Omental fat pad (tissue), 4 donors: ENCODE results near the gene TREH. TPM values are rescaled to one million over a fixed set of nuclear protein-coding genes. Genes with fewer than 3 reads are reported as not detected.
"Not testable (repeated sequence)": the region's sequence is repeated elsewhere in the genome, so short reads cannot be mapped to it uniquely, and the experiment has no call there.

ENCODE experiments used
- ATAC-seq: fragments of 150-250 bp; one replicate; pipeline ENCODE4 v1.9.1; 2016; ENCODE audit warnings: mild to moderate bottlenecking, moderate library complexity; ENCODE audit not compliant: low FRiP score
- DNase-seq: peaks from one replicate; pipeline ENCODE4 v3.0.0-alpha.2; 2019; ENCODE audit warnings: low spot score
- CTCF ChIP-seq, 3 donors: fragments of 450-650 bp; IDR thresholded peaks; one replicate each; pipeline ENCODE4 v1.5.1; 2016 to 2017; ENCODE audit warnings: antibody characterized with exemption in 3 of 3, mild to moderate bottlenecking in 3 of 3, moderate library complexity in 2 of 3
- total RNA-seq, 4 donors: library from RNA; depleted of rRNA; stranded (reverse); fragments of >200 nt; gene quantifications; one replicate each; pipeline ENCODE4 v1.1.0, GENCODE V29; 2016

TREH gene
- total RNA-seq, 4 donors from 2014 or later: not detected

- no peak for TF ChIP-seq CTCF (IDR thresholded peaks at IDR 0.05)
- ATAC-seq (no peak), DNase-seq (no peak)
Measured at GRCh38 chr11:118682372-118682771, 2.9 kb upstream of the TREH start.

- not testable (repeated sequence) for DNase-seq, ATAC-seq
Measured at GRCh38 chr11:118678908-118679307, 542 bp downstream of the TREH start.

GRCh38 chr11:118677977-118678376, 1.5 kb downstream of the TREH start:
- TF ChIP-seq CTCF (IDR thresholded peaks at IDR 0.05): no peak
- ATAC-seq (no peak), DNase-seq (no peak)

- TF ChIP-seq CTCF (IDR thresholded peaks at IDR 0.05): no peak
- DNase-seq: no peak
- ATAC-seq: no peak
Measured at GRCh38 chr11:118674082-118674435, 5.4 kb downstream of the TREH start.

GRCh38 chr11:118673361-118674081, 5.9 kb downstream of the TREH start:
- ATAC-seq: no peak
- no peak for DNase-seq
- TF ChIP-seq CTCF (IDR thresholded peaks at IDR 0.05): no peak

GRCh38 chr11:118672846-118673245, 6.6 kb downstream of the TREH start:
- no peak for TF ChIP-seq CTCF (IDR thresholded peaks at IDR 0.05)
- DNase-seq (no peak), ATAC-seq (no peak)

GRCh38 chr11:118671254-118671653, 8.2 kb downstream of the TREH start:
- ATAC-seq (no peak), DNase-seq (no peak)
- no peak for TF ChIP-seq CTCF (IDR thresholded peaks at IDR 0.05)
